Prostate gland (tissue), 2 donors: ENCODE data around the gene ZNF579. TPM values are rescaled to one million over a fixed set of nuclear protein-coding genes. Genes with fewer than 3 reads are reported as not detected.

Source experiments
- DNase-seq: peaks from one replicate; pipeline ENCODE4 v3.0.0-alpha.2; 2019; ENCODE audit warnings: low spot score
- H3K27ac ChIP-seq, 2 donors: fragments of 200-600 bp; sonication (generic); 2 replicates each; pipeline ENCODE4 v1.5.1; 2017 to 2019
- H3K27me3 ChIP-seq: fragments of 200-600 bp; sonication (generic); replicated peaks from 2 replicates; pipeline ENCODE4 v1.5.1; 2019; ENCODE audit not compliant: insufficient read depth
- H3K36me3 ChIP-seq, 2 donors: fragments of 200-600 bp; sonication (generic); 1 replicate in 1 of 2; 2 replicates in 1 of 2; pipeline versions ENCODE4 v1.5.1 to v1.8.1; 2017 to 2019
- H3K4me1 ChIP-seq: fragments of 200-600 bp; sonication (generic); replicated peaks from 2 replicates; pipeline ENCODE4 v1.5.1; 2019
- H3K4me3 ChIP-seq, 2 donors: fragments of 200-600 bp; sonication (generic); 2 replicates each; pipeline ENCODE4 v1.5.1; 2017 to 2019
- H3K9me3 ChIP-seq: fragments of 200-600 bp; sonication (generic); 2 replicates; pipeline ENCODE4 v1.5.1; 2017
- CTCF ChIP-seq, 4 experiments: fragments of 200-600 bp in 2 of 4; fragments of 450-650 bp in 2 of 4; sonication (generic) in 2 of 4; IDR thresholded peaks; 1 replicate in 3 of 4; 2 replicates in 1 of 4; pipeline ENCODE4 v1.5.1; 2016 to 2019; ENCODE audit warnings: antibody characterized with exemption in 4 of 4, mild to moderate bottlenecking in 2 of 4, moderate library complexity in 2 of 4
- POLR2A ChIP-seq: fragments of 450-650 bp; IDR thresholded peaks from one replicate; pipeline ENCODE4 v1.6.1; 2016; ENCODE audit warnings: antibody characterized with exemption, mild to moderate bottlenecking
- POLR2AphosphoS5 ChIP-seq: sonication (generic); formaldehyde crosslinking; IDR thresholded peaks from one replicate; pipeline ENCODE4 v1.6.1; 2017; ENCODE audit warnings: antibody characterized with exemption
- WGBS: methylation state at CpG from one replicate; pipeline ENCODE4 v1.1.5; 2018; 5-methylcytosine and 5-hydroxymethylcytosine counted together
- intact Hi-C: fragments of 100-400 bp; cut with DNase I; formaldehyde crosslinking; loops from one replicate; pipeline ENCODE4 v1.14.2; 2022
- total RNA-seq, 2 donors: library from RNA; depleted of rRNA; stranded (reverse); fragments of >200 nt; gene quantifications; one replicate each; pipeline ENCODE4 v1.1.0, GENCODE V29; 2016

ZNF579 gene
- total RNA-seq, 2 donors from 2014 or later, result 8.7 to 10.8 TPM

GRCh38 chr19:55611983-55612645, 31.5 kb upstream of the ZNF579 start:
- no peak overlapping the region for H3K27ac ChIP-seq
- no peaks in the 10 kb centered on the region for H3K27me3 ChIP-seq
- peaks cover 6 to 19% of the 10 kb centered on the region in 2 donors for H3K36me3 ChIP-seq
- no peak for DNase-seq
- WGBS, result 83% methylated on average over 3 of the region's 3 CpGs
- no peak overlapping the region for H3K4me3 ChIP-seq
- H3K9me3 ChIP-seq, result no peaks in the 10 kb centered on the region
- no peaks in the 10 kb centered on the region for H3K4me1 ChIP-seq
- TF ChIP-seq CTCF (IDR thresholded peaks at IDR 0.05) (no peak), POLR2AphosphoS5 (no peak), POLR2A (no peak)
- intact Hi-C loops, result no loop called here

GRCh38 chr19:55611300-55611982, 30.8 kb upstream of the ZNF579 start:
- H3K4me1 ChIP-seq, result peaks cover 4% of the 10 kb centered on the region
- WGBS, result 66% methylated on average over 15 of the region's 15 CpGs
- no peak for DNase-seq
- intact Hi-C loops, result no loop called here
- no peaks in the 10 kb centered on the region for H3K27me3 ChIP-seq
- no peak overlapping the region for H3K27ac ChIP-seq
- no peak overlapping the region for H3K4me3 ChIP-seq
- H3K36me3 ChIP-seq, result peaks cover 5 to 15% of the 10 kb centered on the region in 2 donors
- TF ChIP-seq POLR2AphosphoS5, result no peak
- TF ChIP-seq CTCF (IDR thresholded peaks at IDR 0.05), result no peak
- no peak for TF ChIP-seq POLR2A
- H3K9me3 ChIP-seq, result no peaks in the 10 kb centered on the region

GRCh38 chr19:55609326-55609725, 28.7 kb upstream of the ZNF579 start:
- 93% methylated on average over 5 of the region's 5 CpGs for WGBS
- Histone ChIP-seq H3K36me3 (no peaks in the 10 kb centered on the region), H3K4me1 (peaks cover 6% of the 10 kb centered on the region), H3K9me3 (no peaks in the 10 kb centered on the region), H3K27me3 (no peaks in the 10 kb centered on the region), H3K27ac (no peak overlapping the region), H3K4me3 (no peak overlapping the region)
- intact Hi-C loops, result loop anchor here (5.0 to 10.0 kb wide), 2 partner anchors 92 to 495 kb away; partner anchors contain the start of gene PPP1R12C
- TF ChIP-seq POLR2AphosphoS5 (no peak), POLR2A (no peak), CTCF (IDR thresholded peaks at IDR 0.05) (no peak)
- DNase-seq, result no peak

GRCh38 chr19:55606817-55607216, 26.2 kb upstream of the ZNF579 start:
- Histone ChIP-seq H3K4me1 (peaks cover 6% of the 10 kb centered on the region), H3K4me3 (peak overlapping the region in 1 of 2 donors; percentile 99), H3K27ac (peak overlapping the region in 1 of 2 donors; percentile 85), H3K36me3 (no peaks in the 10 kb centered on the region), H3K9me3 (no peaks in the 10 kb centered on the region), H3K27me3 (no peaks in the 10 kb centered on the region)
- TF ChIP-seq POLR2A, result no peak
- intact Hi-C loops, result loop anchor here (5.0 to 10.0 kb wide), 2 partner anchors 90 to 492 kb away; partner anchors contain the start of gene PPP1R12C
- no peak for DNase-seq
- 71% methylated on average over 9 of the region's 9 CpGs for WGBS

DNA sequence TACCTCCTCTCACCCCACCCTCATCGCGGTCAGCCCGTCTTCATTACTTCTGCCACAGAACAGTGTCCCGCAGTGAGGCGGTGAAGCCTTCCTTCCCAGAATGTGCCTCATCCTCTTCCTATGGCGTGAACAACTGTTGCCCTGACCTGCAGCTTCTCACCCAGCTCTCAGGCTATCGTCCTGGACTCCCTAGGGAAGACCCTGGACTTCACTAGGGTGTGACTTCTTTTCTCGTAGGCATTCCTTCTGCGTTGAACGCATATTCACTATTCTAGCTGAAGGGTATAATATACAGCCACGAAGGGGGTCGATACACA, 25.8 kb upstream of the ZNF579 start:
- Histone ChIP-seq H3K9me3 (no peaks in the 10 kb centered on the region), H3K4me1 (peaks cover 6% of the 10 kb centered on the region), H3K27me3 (no peaks in the 10 kb centered on the region), H3K36me3 (no peaks in the 10 kb centered on the region), H3K27ac (peak overlapping the region; percentile 85 to 95), H3K4me3 (peak overlapping the region; percentile 84 to 99)
- intact Hi-C loops, result loop anchor here (5.0 to 10.0 kb wide), 2 partner anchors 89 to 492 kb away; partner anchors contain the start of gene PPP1R12C
- DNase-seq, result no peak
- TF ChIP-seq POLR2A (no peak), POLR2AphosphoS5 (no peak), CTCF (IDR thresholded peaks at IDR 0.05) (no peak)
- 13% methylated on average over 12 of the region's 12 CpGs for WGBS
